ENCODE measurements around the gene PLAC8L1.

Gene PLAC8L1

DNA sequence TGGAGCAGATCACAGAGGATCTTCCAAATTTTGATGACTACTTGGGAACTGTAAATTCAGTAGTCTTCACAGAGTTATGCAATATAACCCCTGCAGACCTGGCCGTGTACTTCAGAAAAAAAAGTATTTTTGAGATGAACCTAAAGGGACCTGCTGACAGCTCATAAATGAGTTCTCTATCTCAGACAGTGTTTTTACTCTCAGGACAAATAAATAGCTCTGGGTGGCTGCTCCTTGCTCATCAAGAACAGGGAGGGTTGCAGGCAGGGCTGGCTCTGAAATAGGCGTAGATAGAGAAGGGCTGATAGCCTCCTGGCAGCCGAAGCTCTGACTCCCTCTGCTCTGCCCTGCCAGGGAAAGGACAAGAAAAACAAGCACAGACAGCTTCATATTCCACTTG lies 64.8 kb downstream of the PLAC8L1 start:
- DNase-seq: no peak

DNA sequence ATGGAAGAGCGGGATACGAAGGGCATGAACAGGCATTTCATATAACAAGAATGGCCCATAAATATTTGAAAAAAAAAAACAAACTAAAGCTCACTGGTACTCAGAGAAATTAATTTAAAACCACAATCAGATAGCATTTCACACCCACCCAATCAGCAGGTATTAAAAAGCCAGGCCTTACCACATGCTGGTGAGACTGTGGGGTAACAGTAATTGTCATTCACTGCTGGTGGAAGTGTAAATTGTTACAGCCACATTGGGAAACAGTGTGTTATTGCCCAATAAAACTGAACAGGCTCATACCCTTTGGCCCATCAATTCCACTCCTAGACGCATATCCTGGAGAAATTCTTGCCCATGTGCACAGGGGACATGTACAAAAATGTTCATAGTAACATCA lies 66.0 kb downstream of the PLAC8L1 start:
- no peak for DNase-seq

DNA sequence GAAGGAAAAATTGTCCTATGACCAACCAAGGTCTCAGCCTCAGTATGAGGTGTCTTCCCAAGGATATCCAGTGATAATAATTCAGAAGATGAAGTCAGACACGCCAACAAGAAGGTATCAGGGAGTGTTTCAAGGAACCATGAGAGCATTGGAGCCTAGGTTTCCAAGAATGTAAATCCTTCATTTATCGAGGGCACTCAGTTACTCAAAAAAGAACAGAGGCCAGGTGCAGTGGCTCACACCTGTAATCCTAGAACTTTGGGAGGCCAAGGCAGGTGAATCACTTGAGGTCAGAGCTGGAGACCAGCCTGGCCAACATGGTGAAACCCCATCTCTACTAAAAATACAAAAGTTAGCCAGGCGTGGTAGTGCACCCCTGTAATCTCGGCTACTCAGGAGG lies 70.8 kb downstream of the PLAC8L1 start:
- no peak for DNase-seq

Data from CD4-positive, alpha-beta T cell treated with Interleukin-10 for 1 hour (primary cell).